GM23338 (cell line): ENCODE measurements around the gene PAPPA2.

ENCODE experiments used
- CREB1 ChIP-seq: fragments of 250-450 bp; sonication (Bioruptor Pico); IDR thresholded peaks from 2 replicates; pipeline ENCODE4 v1.5.0; 2020; ENCODE audit warnings: low read depth, mild to moderate bottlenecking, moderate library complexity
- CTCF ChIP-seq, 2 experiments: fragments of 200-600 bp in 1 of 2; sonication (generic) in 1 of 2; conservative IDR thresholded peaks; 2 replicates each; pipeline versions ENCODE4 v1.5.1 to v1.6.1; 2016 to 2017; ENCODE audit warnings: antibody characterized with exemption in 2 of 2, low read depth in 2 of 2, mild to moderate bottlenecking in 2 of 2, moderate library complexity in 1 of 2
- EZH2 ChIP-seq: fragments of 200-600 bp; sonication (generic); IDR thresholded peaks from one replicate; pipeline ENCODE4 v1.8.0; 2017; ENCODE audit warnings: antibody characterized with exemption, mild to moderate bottlenecking, low read depth; ENCODE audit not compliant: unreplicated experiment
- EZH2phosphoT487 ChIP-seq: fragments of 200-600 bp; sonication (generic); IDR thresholded peaks from one replicate; pipeline ENCODE4 v1.8.1; 2018; ENCODE audit warnings: antibody characterized with exemption; ENCODE audit not compliant: unreplicated experiment
- JUNB ChIP-seq: IDR thresholded peaks from one replicate; pipeline ENCODE4 v1.6.1; 2016; ENCODE audit warnings: antibody characterized with exemption; ENCODE audit not compliant: unreplicated experiment
- POLR2AphosphoS5 ChIP-seq: IDR thresholded peaks from 2 replicates; pipeline ENCODE4 v1.6.1; 2016; ENCODE audit warnings: antibody characterized with exemption, low read depth
- REST ChIP-seq: IDR thresholded peaks from one replicate; pipeline ENCODE4 v1.6.1; 2018; ENCODE audit warnings: antibody characterized with exemption; ENCODE audit not compliant: unreplicated experiment
- ZNF114 ChIP-seq: fragments of 250-450 bp; sonication (Bioruptor Pico); IDR thresholded peaks from 2 replicates; pipeline ENCODE4 v1.5.0; 2020; ENCODE audit warnings: mild to moderate bottlenecking, moderate library complexity

- TF ChIP-seq ZNF114 (no peak), CTCF (conservative IDR thresholded peaks at IDR 0.05; ENCODE audit: low read depth in 2 of 2) (no peak), CREB1 (CRISPR knock-in tag) (no peak), REST (no peak), EZH2phosphoT487 (no peak), POLR2AphosphoS5 (no peak), EZH2 (no peak), JUNB (no peak)
Observed at GRCh38 chr1:176719447-176719846, 256.5 kb downstream of the PAPPA2 start.
